ENCODE results near the gene FKBP10. TPM values are rescaled to one million over a fixed set of nuclear protein-coding genes. Genes with fewer than 3 reads are reported as not detected.

The FKBP10 gene
- total and polyA plus RNA-seq, 12 donors, result 4.8 to 31.8 (median 10.2) TPM

GRCh38 chr17:41810659-41811548 lies 1.9 kb upstream of the FKBP10 start:
- peaks cover 0 to 32% (median 0%) of the 10 kb centered on the region in 7 donors for H3K27me3 ChIP-seq
- no peaks in the 10 kb centered on the region for H3K9me3 ChIP-seq
- no peak for TF ChIP-seq CTCF (IDR thresholded peaks at IDR 0.05)
- WGBS, 2 donors, result 28 to 30% methylated on average over 58 of the region's 58 CpGs
- ATAC-seq (peak in 2 of 8 donors; percentile 5 to 6), DNase-seq (no peak)
- H3K4me3 ChIP-seq, result peak overlapping the region; percentile 38 to 97 (median 74)
- intact Hi-C loops (cut with DNase I), result loop anchor here in 2 of 10 donors (2.0 to 5.0 kb wide), 2 partner anchors 39 to 50 kb away; no protein-coding TSS in a partner anchor
- peaks cover 0 to 9% (median 0%) of the 10 kb centered on the region in 9 donors for H3K36me3 ChIP-seq
- H3K4me1 ChIP-seq, result peaks cover 6 to 35% (median 31%) of the 10 kb centered on the region in 9 donors
- H3K27ac ChIP-seq, result peak overlapping the region; percentile 17 to 82 (median 74)

GRCh38 chr17:41811549-41812380 lies 1.0 kb upstream of the FKBP10 start, which contains the start of gene P3H4:
P3H4 (minus strand) TSS chr17:41811949; CDS start chr17:41811915, 34 bp downstream.
- DNase-seq (peak; percentile 68 to 83), ATAC-seq (peak; percentile 76 to 89 (median 86))
- peak; percentile 46 to 87 (median 72) for TF ChIP-seq CTCF (IDR thresholded peaks at IDR 0.05)
- H3K9me3 ChIP-seq, result no peaks in the 10 kb centered on the region
- H3K4me3 ChIP-seq, result peak within 1 kb of the TSS; percentile 38 to 97 (median 74)
- H3K36me3 ChIP-seq, result peaks cover 0 to 5% (median 0%) of the 10 kb centered on the region in 9 donors
- WGBS, 2 donors, result 0% methylated on average over 93 to 96 of the region's 96 CpGs
- intact Hi-C loops (cut with DNase I), result loop anchor here in 2 of 10 donors (2.0 to 5.0 kb wide), 2 partner anchors 39 to 49 kb away; no protein-coding TSS in a partner anchor
- H3K4me1 ChIP-seq, result peaks cover 6 to 35% (median 31%) of the 10 kb centered on the region in 9 donors
- peak within 1 kb of the TSS; percentile 17 to 82 (median 74) for H3K27ac ChIP-seq
- H3K27me3 ChIP-seq, result peaks cover 0 to 32% (median 0%) of the 10 kb centered on the region in 7 donors

- no peak for ATAC-seq
- Histone ChIP-seq H3K9me3 (no peaks in the 10 kb centered on the region), H3K4me3 (peak overlapping the region; percentile 38 to 97 (median 74)), H3K27me3 (peaks cover 0 to 32% (median 0%) of the 10 kb centered on the region in 7 donors), H3K27ac (peak overlapping the region in 9 of 10 donors; percentile 47 to 82 (median 74)), H3K4me1 (peaks cover 6 to 35% (median 31%) of the 10 kb centered on the region in 9 donors), H3K36me3 (peaks cover 0 to 5% (median 0%) of the 10 kb centered on the region in 9 donors)
- WGBS, 2 donors, result 30 to 31% methylated on average over 12 of the region's 12 CpGs
- no peak for TF ChIP-seq CTCF (IDR thresholded peaks at IDR 0.05)
- intact Hi-C loops (cut with DNase I), result loop anchor here in 1 of 10 donors (5.0 kb wide), 1 partner anchor 41 kb away; no protein-coding TSS in a partner anchor
- DNase-seq, result no peak
Observed at GRCh38 chr17:41813152-41813680, 412 bp downstream of the FKBP10 start.

All from heart right ventricle (tissue), 16 donors.